H1 (cell line): ENCODE data around the gene KCNA2. TPM values are rescaled to one million over a fixed set of nuclear protein-coding genes. Genes with fewer than 3 reads are reported as not detected.

Experiments
- CTCF ChIA-PET: fragments of 300-600 bp; sonication (Branson Sonifier 250); formaldehyde crosslinking; loops from one replicate; lab custom pipeline; 2021; ENCODE audit not compliant: partially characterized antibody; lab: Charles Lee
- POLR2A ChIA-PET: fragments of 300-600 bp; sonication (Branson Sonifier 250); formaldehyde crosslinking; loops from one replicate; lab custom pipeline; 2021; ENCODE audit warnings: inconsistent platforms; ENCODE audit not compliant: partially characterized antibody; lab: Charles Lee
- DNase-seq, 2 experiments: peaks; one replicate each; pipeline versions ENCODE4 v3.0.0 to v3.0.0-alpha.2; 2010 to 2022; ENCODE audit warnings: low spot score in 2 of 2, low read depth in 1 of 2, mixed read lengths in 1 of 2
- FAIRE-seq: peaks from 2 replicates; lab custom pipeline; 2011; peaks lifted over from hg19 to GRCh38; lab: Jason Lieb, UNC
- H2AFZ ChIP-seq: 2 replicates; pipeline ENCODE4 v1.8.1; 2012; ENCODE audit warnings: low read length, inconsistent platforms
- H2AK5ac ChIP-seq: 2 replicates; pipeline ENCODE4 v1.6.1; 2013; ENCODE audit warnings: low read depth, low read length
- H2BK120ac ChIP-seq: replicated peaks from 2 replicates; pipeline ENCODE3; 2013; ENCODE audit warnings: low read depth, low read length, inconsistent platforms
- H2BK12ac ChIP-seq: 2 replicates; pipeline ENCODE4 v1.6.1; 2013; ENCODE audit warnings: low read depth, low read length
- H2BK15ac ChIP-seq: 2 replicates; pipeline ENCODE4 v1.6.1; 2013; ENCODE audit warnings: low read length
- H2BK20ac ChIP-seq: 2 replicates; pipeline ENCODE4 v1.6.1; 2013; ENCODE audit warnings: low read length
- H2BK5ac ChIP-seq: 2 replicates; pipeline ENCODE4 v1.6.1; 2013; ENCODE audit warnings: low read depth, low read length
- H3K14ac ChIP-seq: 2 replicates; pipeline ENCODE4 v1.6.1; 2013; ENCODE audit warnings: inconsistent platforms; ENCODE audit not compliant: insufficient read length
- H3K18ac ChIP-seq: 2 replicates; pipeline ENCODE4 v1.6.1; 2013; ENCODE audit warnings: low read length; ENCODE audit errors: extremely low read depth
- H3K23ac ChIP-seq: 2 replicates; pipeline ENCODE4 v1.6.1; 2013; ENCODE audit warnings: inconsistent platforms; ENCODE audit not compliant: insufficient read length
- H3K23me2 ChIP-seq: 2 replicates; pipeline ENCODE4 v1.6.1; 2013; ENCODE audit warnings: low read depth, low read length
- H3K27ac ChIP-seq: 2 replicates; pipeline ENCODE4 v1.6.1; 2011; ENCODE audit warnings: low read depth, low read length, inconsistent platforms
- H3K27me3 ChIP-seq, 4 experiments: replicated peaks in 1 of 4; 1 replicate in 1 of 4; 2 replicates in 3 of 4; pipeline versions ENCODE4 v1.6.1 to v1.8.1; 2011 to 2013; ENCODE audit warnings: low read length in 3 of 4, mild to moderate bottlenecking in 3 of 4, inconsistent platforms in 2 of 4, mixed read lengths in 2 of 4, moderate library complexity in 1 of 4; ENCODE audit not compliant: control insufficient read depth in 3 of 4, insufficient read depth in 3 of 4; ENCODE audit errors: extremely low read depth in 1 of 4
- H3K36me3 ChIP-seq, 4 experiments: 2 replicates each; pipeline versions ENCODE4 v1.6.1 to v1.8.1; 2011 to 2013; ENCODE audit warnings: mild to moderate bottlenecking in 4 of 4, low read length in 3 of 4, moderate library complexity in 2 of 4, control low read depth in 1 of 4, inconsistent platforms in 1 of 4; ENCODE audit not compliant: insufficient read depth in 4 of 4, control insufficient read depth in 2 of 4
- H3K4ac ChIP-seq: replicated peaks from 2 replicates; pipeline ENCODE3; 2013; ENCODE audit warnings: low read length, low read depth, mixed read lengths, inconsistent platforms; ENCODE audit not compliant: insufficient read length
- H3K4me1 ChIP-seq, 4 experiments: replicated peaks in 1 of 4; 1 replicate in 1 of 4; 2 replicates in 3 of 4; pipeline versions ENCODE4 v1.6.1 to v1.8.1; 2011 to 2013; ENCODE audit warnings: low read length in 3 of 4, inconsistent platforms in 2 of 4, mixed read lengths in 1 of 4; ENCODE audit not compliant: insufficient read depth in 4 of 4, control insufficient read depth in 3 of 4
- H3K4me2 ChIP-seq, 2 experiments: 2 replicates each; pipeline versions ENCODE4 v1.6.1 to v1.8.1; 2011 to 2013; ENCODE audit warnings: low read depth in 2 of 2, low read length in 2 of 2, control low read depth in 1 of 2, inconsistent platforms in 1 of 2, mild to moderate bottlenecking in 1 of 2; ENCODE audit not compliant: insufficient read depth in 1 of 2
- H3K4me3 ChIP-seq, 4 experiments: fragments of 200-600, 300-600 bp in 1 of 4; sonication (generic), shearing (Covaris generic), sonication (Bioruptor Twin) in 1 of 4; 2 replicates each; pipeline versions ENCODE4 v1.5.1 to v1.8.1; 2011 to 2016; ENCODE audit warnings: low read length in 4 of 4, low read depth in 3 of 4, control low read depth in 2 of 4, inconsistent platforms in 2 of 4, mild to moderate bottlenecking in 2 of 4, mixed read lengths in 1 of 4, moderate library complexity in 1 of 4; ENCODE audit not compliant: insufficient read depth in 2 of 4; ENCODE audit errors: extremely low read depth in 1 of 4
- H3K56ac ChIP-seq: replicated peaks from 2 replicates; pipeline ENCODE3; 2013; ENCODE audit warnings: low read depth, mild to moderate bottlenecking, mixed read lengths, low read length, inconsistent platforms; ENCODE audit not compliant: insufficient read length
- H3K79me1 ChIP-seq: 2 replicates; pipeline ENCODE4 v1.6.1; 2013; ENCODE audit warnings: low read depth, low read length, control low read depth
- H3K79me2 ChIP-seq, 2 experiments: 2 replicates each; pipeline versions ENCODE4 v1.6.1 to v1.8.1; 2012 to 2013; ENCODE audit warnings: low read length in 2 of 2, mild to moderate bottlenecking in 2 of 2, inconsistent platforms in 1 of 2; ENCODE audit not compliant: insufficient read depth in 2 of 2, control insufficient read depth in 1 of 2
- H3K9ac ChIP-seq, 4 experiments: replicated peaks in 1 of 4; 1 replicate in 1 of 4; 2 replicates in 3 of 4; pipeline versions ENCODE4 v1.6.1 to v1.8.1; 2011 to 2013; ENCODE audit warnings: low read depth in 3 of 4, low read length in 3 of 4, control low read depth in 2 of 4, mild to moderate bottlenecking in 2 of 4, moderate library complexity in 2 of 4, inconsistent platforms in 1 of 4; ENCODE audit errors: extremely low read depth in 1 of 4
- H3K9me3 ChIP-seq, 2 experiments: 2 replicates each; pipeline versions ENCODE4 v1.6.1 to v1.8.1; 2012 to 2013; ENCODE audit warnings: mild to moderate bottlenecking in 2 of 2, moderate library complexity in 2 of 2, control low read depth in 1 of 2, inconsistent platforms in 1 of 2, low read depth in 1 of 2, low read length in 1 of 2, mixed read lengths in 1 of 2; ENCODE audit not compliant: insufficient read depth in 2 of 2
- H4K20me1 ChIP-seq, 2 experiments: replicated peaks in 1 of 2; 2 replicates each; pipeline versions ENCODE3 to v1.8.1; 2011 to 2013; ENCODE audit warnings: inconsistent platforms in 2 of 2, low read length in 2 of 2, mild to moderate bottlenecking in 1 of 2; ENCODE audit not compliant: insufficient read depth in 2 of 2, control insufficient read depth in 1 of 2
- H4K5ac ChIP-seq: 2 replicates; pipeline ENCODE4 v1.6.1; 2013; ENCODE audit warnings: low read length, low read depth, mixed read lengths, inconsistent platforms; ENCODE audit not compliant: insufficient read length
- H4K8ac ChIP-seq: 2 replicates; pipeline ENCODE4 v1.8.0; 2013; ENCODE audit warnings: mild to moderate bottlenecking, moderate library complexity, low read length, inconsistent platforms; ENCODE audit not compliant: insufficient read depth; ENCODE audit errors: extremely low read depth
- H4K91ac ChIP-seq: replicated peaks from 2 replicates; pipeline ENCODE3; 2013; ENCODE audit warnings: low read length, mixed read lengths, inconsistent platforms; ENCODE audit not compliant: insufficient read length
- CBX8 ChIP-seq: fragments of 300-800, 300-1000 bp; sonication (generic); IDR thresholded peaks from 2 replicates; pipeline ENCODE4 v1.7.1; 2016; ENCODE audit warnings: low read depth, low read length, borderline replicate concordance
- EZH2 ChIP-seq: fragments of 200-600 bp; sonication (generic); IDR thresholded peaks from 2 replicates; pipeline ENCODE4 v1.7.1; 2012; ENCODE audit warnings: low read depth, mild to moderate bottlenecking, moderate library complexity, low read length, inconsistent platforms; ENCODE audit not compliant: severe bottlenecking
- HDAC6 ChIP-seq: IDR thresholded peaks from one replicate; pipeline ENCODE4 v1.7.1; 2012; ENCODE audit warnings: low read depth, mild to moderate bottlenecking, inconsistent platforms, low read length, moderate library complexity
- KDM1A ChIP-seq: fragments of 200-600, 300-600 bp; sonication (generic); IDR thresholded peaks from 2 replicates; pipeline ENCODE4 v1.7.1; 2016; ENCODE audit warnings: mild to moderate bottlenecking, low read length, borderline replicate concordance
- NANOG ChIP-seq: IDR thresholded peaks from 2 replicates; pipeline ENCODE4 v1.6.1; 2011; ENCODE audit warnings: low read length, low read depth, mild to moderate bottlenecking, inconsistent platforms; ENCODE audit not compliant: insufficient read depth, poor library complexity, severe bottlenecking
- SAP30 ChIP-seq: fragments of 300-600 bp; sonication (generic); IDR thresholded peaks from 2 replicates; pipeline ENCODE4 v1.7.1; 2012; ENCODE audit warnings: low read length, moderate library complexity, mild to moderate bottlenecking, inconsistent platforms; ENCODE audit not compliant: insufficient read depth, insufficient replicate concordance
- SP1 ChIP-seq: IDR thresholded peaks from 2 replicates; pipeline ENCODE4 v1.6.1; 2011; ENCODE audit warnings: low read depth, low read length
- SUZ12 ChIP-seq: fragments of 200-600 bp; sonication (generic); IDR thresholded peaks from 2 replicates; pipeline ENCODE4 v1.6.1; 2012; ENCODE audit warnings: mild to moderate bottlenecking, inconsistent platforms, low read length, moderate library complexity, mixed read lengths
- TAF7 ChIP-seq: optimal IDR thresholded peaks from 2 replicates; pipeline ENCODE3; 2011; ENCODE audit warnings: low read depth, mild to moderate bottlenecking, inconsistent platforms, low read length, moderate library complexity, borderline replicate concordance
- TBP ChIP-seq: IDR thresholded peaks from 2 replicates; pipeline ENCODE4 v1.6.1; 2011; ENCODE audit warnings: low read depth, low read length, improper control_type of control experiment
- WGBS, 2 experiments: shearing (Covaris generic) in 1 of 2; methylation state at CpG; one replicate each; pipeline versions ENCODE4 v1.1.6 to v1.1.7; 2013 to 2015; ENCODE audit warnings: low lambda C conversion rate in 2 of 2, mixed read lengths in 2 of 2, inconsistent platforms in 1 of 2, low coverage in 1 of 2, missing lambda C conversion rate in 1 of 2; ENCODE audit not compliant: insufficient replicate concordance in 2 of 2, insufficient coverage in 1 of 2, insufficient read length in 1 of 2; ENCODE audit errors: extremely low coverage in 1 of 2, missing lambda C conversion rate in 1 of 2; 5-methylcytosine and 5-hydroxymethylcytosine counted together
- polyA plus RNA-seq, 7 experiments: library from polyadenylated mRNA; depleted of rRNA in 3 of 7; stranded (reverse) in 5 of 7; unstranded in 2 of 7; fragments of >200 nt in 5 of 7; fragments of 200-250 nt in 2 of 7; gene quantifications; 1 replicate in 5 of 7; 2 replicates in 1 of 7; 4 replicates in 1 of 7; pipeline versions ENCODE4 v1.2.1 to v1.2.3, GENCODE V29; 2011 to 2013; ENCODE audit warnings: missing spikeins in 2 of 7, mixed read lengths in 2 of 7
- total RNA-seq: library from RNA; stranded (reverse); fragmentation: NEBNext Ultra II Directional; extraction: Animal tissue kit (Norgen Biotek cat#: 25700); gene quantifications from 2 replicates; pipeline ENCODE4 v1.2.1, GENCODE V29; 2021
- TF ChIP-seq, protein P1 (sequence below): IDR thresholded peaks from 2 replicates; pipeline ENCODE4 v1.6.1; 2012; ENCODE audit warnings: inconsistent platforms
- TF ChIP-seq, protein P2 (sequence below): IDR thresholded peaks from 2 replicates; pipeline ENCODE4 v1.6.1; 2012; ENCODE audit warnings: low read length, inconsistent platforms

Gene KCNA2
- total and polyA plus RNA-seq, 2 of the 8 experiments (the other 6 are each of a cell fraction or from before 2014, with no cell fraction given): 0.26 to 0.78 TPM

- Histone ChIP-seq H2AFZ (no peak overlapping the region), H3K23me2 (no peaks in the 10 kb centered on the region), H3K9ac (no peak overlapping the region), H2BK20ac (no peak overlapping the region), H2BK120ac (no peak overlapping the region), H4K8ac (no peak overlapping the region), H4K91ac (no peak overlapping the region), H2BK15ac (no peak overlapping the region), H3K4me2 (no peak overlapping the region), H3K79me1 (no peaks in the 10 kb centered on the region), H2BK12ac (no peak overlapping the region), H3K4me1 (peaks cover 0 to 4% (median 0%) of the 10 kb centered on the region in 4 experiments; a peak in 1 of 7 replicates), H4K5ac (no peak overlapping the region), H3K9me3 (no peaks in the 10 kb centered on the region), H3K36me3 (no peaks in the 10 kb centered on the region), H3K56ac (no peak overlapping the region), H3K79me2 (no peaks in the 10 kb centered on the region), H3K4ac (no peak overlapping the region), H3K27me3 (peaks cover 0 to 3% (median under 1%) of the 10 kb centered on the region in 4 experiments; a peak in 4 of 7 replicates), H3K23ac (no peak overlapping the region), H3K14ac (no peak overlapping the region), H3K27ac (no peak overlapping the region), H2AK5ac (no peak overlapping the region), H3K4me3 (no peak overlapping the region), H4K20me1 (no peaks in the 10 kb centered on the region), H3K18ac (no peak overlapping the region), H2BK5ac (no peak overlapping the region)
- ChIA-PET CTCF (no interaction called here), POLR2A (no interaction called here)
- FAIRE-seq (no peak), DNase-seq (no peak)
- 86% methylated on average over 3 of the region's 3 CpGs; no CpG with 5 or more reads in 1 of the 2 experiments for WGBS, 2 experiments
- TF ChIP-seq SUZ12 (no peak), SP1 (no peak), EZH2 (no peak), TBP (no peak), KDM1A (no peak), SAP30 (no peak), HDAC6 (no peak), TAF7 (no peak), NANOG (no peak), CBX8 (no peak)
- TF ChIP-seq, protein P1, sequence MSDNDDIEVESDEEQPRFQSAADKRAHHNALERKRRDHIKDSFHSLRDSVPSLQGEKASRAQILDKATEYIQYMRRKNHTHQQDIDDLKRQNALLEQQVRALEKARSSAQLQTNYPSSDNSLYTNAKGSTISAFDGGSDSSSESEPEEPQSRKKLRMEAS: no peak
- TF ChIP-seq, protein P2, sequence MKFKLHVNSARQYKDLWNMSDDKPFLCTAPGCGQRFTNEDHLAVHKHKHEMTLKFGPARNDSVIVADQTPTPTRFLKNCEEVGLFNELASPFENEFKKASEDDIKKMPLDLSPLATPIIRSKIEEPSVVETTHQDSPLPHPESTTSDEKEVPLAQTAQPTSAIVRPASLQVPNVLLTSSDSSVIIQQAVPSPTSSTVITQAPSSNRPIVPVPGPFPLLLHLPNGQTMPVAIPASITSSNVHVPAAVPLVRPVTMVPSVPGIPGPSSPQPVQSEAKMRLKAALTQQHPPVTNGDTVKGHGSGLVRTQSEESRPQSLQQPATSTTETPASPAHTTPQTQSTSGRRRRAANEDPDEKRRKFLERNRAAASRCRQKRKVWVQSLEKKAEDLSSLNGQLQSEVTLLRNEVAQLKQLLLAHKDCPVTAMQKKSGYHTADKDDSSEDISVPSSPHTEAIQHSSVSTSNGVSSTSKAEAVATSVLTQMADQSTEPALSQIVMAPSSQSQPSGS: no peak
These were observed 39.3 kb downstream of the KCNA2 start for GRCh38 chr1:110566836-110567235.
